Stimulated activated CD8-positive, alpha-beta memory T cell treated with anti-CD3 and anti-CD28 coated beads, Interleukin-4, amount 100 ng/mL, for 48 hours (primary cell): ENCODE data around the gene RIMS1.
"Not testable (repeated sequence)": the region's sequence is repeated elsewhere in the genome, so short reads cannot be mapped to it uniquely, and the experiment has no call there.

Source experiments
- DNase-seq: peaks from one replicate; pipeline ENCODE4 v3.0.0-alpha.2; 2020

The RIMS1 gene

DNA sequence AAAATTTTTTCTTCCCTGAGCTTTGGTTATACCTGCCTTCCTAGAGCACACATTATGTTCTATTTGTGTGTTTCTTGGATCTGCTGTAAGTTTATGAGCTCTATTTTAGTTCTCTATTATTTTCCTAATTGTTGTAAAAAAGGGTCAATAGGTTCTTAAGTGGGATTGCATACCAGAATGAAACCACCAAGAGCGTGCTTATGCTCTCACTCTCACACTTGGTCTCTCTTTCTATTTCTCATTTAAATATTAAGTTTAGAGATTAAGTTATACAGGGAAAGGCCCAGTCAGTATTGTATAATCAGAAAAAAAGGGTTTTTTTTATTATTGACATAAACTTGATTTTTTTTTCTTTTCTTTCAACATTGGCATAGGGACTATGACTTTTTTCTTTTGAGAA lies 96.8 kb downstream of the RIMS1 start:
- DNase-seq, result no peak

DNA sequence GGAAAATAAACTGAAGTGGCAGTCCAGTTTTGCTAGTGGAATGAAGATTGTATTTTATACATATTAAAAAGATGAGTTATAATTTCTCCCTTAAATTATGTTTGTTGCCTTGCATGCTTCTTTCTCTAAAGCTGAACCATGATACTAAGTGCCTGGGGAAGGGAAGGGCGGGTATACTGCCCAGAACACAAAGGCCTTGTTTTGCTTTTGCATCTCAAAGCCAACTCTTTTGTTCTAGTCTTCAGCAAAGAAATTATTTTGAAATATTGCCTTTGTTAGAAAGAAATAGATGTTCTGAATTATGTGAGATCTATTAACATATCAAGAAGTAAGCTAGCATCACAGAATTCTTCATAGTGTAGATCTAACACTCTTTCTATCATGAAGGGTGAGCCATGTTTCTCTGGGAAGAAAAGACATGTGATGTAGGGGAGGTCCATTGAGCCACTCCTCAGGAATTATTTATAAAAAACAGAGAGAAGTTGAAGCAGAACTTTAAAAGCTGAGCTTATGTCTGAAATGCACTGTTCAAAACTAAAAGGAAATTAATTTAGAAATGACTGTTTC lies 108.4 kb downstream of the RIMS1 start:
- DNase-seq, result no peak

DNA sequence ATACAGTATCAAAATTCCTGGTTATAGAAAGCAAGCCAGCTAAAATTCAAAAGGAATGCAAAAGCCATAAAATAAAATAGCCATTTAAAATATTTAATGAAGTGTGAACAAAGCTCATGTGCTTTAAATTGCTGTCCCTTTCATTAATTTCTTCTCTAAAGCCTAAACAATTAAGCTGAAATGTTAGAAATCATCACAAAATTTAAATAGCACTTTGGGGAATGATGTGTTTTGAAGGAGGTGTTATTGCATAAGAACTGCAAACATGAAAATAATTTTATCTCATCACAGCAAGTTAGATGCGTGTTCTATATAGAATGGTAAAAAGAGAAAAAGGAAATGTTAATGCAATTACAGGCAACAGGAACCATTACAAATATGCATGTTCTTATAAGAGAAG lies 111.0 kb downstream of the RIMS1 start:
- DNase-seq, result no peak

DNA sequence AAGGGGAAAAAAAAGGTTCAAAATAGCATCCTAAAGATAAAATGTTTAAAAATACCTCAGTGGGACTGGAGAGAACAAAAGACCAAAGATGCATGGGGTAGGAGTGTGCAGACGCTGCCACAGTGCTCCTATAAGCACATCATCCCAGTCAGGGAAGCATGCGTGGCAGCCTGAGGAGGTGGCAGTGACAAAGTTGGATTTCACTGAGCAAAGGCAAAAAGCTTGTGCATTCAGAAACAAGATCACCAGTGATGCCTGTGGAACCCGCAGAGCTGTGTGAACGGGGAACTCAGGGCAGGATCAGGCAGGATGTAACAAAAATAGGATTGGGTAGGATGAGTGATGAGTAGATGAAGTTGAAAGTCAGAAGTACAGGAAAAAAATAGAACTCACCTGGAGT lies 116.1 kb downstream of the RIMS1 start:
- DNase-seq, result no peak

DNA sequence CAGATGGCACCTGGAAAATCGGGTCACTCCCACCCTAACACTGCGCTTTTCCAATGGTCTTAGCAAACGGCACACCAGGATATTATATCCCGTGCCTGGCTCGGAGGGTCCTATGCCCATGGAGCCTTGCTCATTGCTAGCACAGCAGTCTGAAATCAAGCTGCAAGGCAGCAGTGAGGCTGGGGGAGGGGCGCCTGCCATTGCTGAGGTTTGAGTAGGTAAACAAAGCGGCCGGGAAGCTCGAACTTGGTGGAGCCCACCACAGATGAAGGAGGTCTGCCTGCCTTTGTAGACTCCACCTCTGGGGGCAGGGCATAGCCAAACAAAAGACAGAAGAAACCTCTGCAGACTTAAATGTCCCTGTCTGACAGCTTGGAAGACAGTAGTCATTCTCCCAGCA lies 120.2 kb downstream of the RIMS1 start:
- not testable (repeated sequence) for DNase-seq

DNA sequence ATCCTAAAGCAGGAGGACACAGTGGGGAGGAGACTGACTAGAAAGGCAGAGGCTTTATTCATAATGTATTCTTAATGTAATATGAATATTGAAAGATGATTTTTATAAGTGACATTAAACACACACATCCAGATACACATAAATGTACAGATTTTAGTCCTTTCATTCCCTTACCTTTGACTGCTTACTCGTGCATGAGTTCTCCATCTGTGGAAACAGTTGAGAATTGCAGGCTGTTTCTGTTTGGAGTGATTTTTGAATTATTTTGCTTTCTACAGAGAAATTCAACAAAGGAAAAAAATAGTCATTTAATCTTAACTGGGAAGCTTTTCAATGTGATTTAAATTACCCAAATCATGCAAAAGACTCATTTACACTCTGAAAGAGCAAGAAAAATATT lies 136.5 kb downstream of the RIMS1 start:
- no peak for DNase-seq

DNA sequence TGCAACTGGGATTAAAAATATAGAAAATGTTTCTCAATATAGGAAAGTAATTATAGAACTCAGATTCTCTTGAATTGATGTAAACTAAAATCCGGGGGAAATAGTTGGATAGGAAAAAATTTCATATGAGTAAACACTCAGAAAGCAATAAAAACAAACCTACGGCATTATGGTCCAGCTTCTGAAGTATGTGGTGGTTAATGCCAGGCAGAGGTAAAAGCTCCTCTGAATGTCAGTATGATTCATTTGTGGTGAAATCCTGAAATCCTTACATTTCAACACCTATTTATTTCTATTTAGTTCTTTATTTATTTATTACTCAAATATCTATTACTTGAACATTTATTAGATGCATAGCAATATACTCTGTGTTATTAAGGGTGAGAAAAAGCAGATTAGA lies 145.1 kb downstream of the RIMS1 start:
- DNase-seq, result no peak

DNA sequence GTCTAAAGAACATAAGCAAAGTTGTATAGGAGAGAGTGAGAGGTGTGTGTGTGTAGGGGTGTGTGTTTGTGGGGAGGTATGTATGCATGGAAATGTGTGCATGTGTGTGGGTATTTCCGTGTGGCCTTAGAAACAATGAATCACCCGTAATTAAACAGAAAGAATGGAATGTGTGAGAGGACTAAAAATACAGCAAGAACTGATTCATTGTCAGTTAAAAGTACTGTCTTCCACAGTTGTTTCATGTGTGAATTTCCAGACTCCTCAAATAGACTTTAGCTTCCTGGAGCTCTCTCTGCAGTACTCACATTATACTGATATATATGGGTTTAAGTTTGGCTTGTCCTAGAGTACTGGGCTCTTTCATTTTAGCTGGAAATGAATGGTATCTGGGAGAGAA lies 145.7 kb downstream of the RIMS1 start:
- no peak for DNase-seq

DNA sequence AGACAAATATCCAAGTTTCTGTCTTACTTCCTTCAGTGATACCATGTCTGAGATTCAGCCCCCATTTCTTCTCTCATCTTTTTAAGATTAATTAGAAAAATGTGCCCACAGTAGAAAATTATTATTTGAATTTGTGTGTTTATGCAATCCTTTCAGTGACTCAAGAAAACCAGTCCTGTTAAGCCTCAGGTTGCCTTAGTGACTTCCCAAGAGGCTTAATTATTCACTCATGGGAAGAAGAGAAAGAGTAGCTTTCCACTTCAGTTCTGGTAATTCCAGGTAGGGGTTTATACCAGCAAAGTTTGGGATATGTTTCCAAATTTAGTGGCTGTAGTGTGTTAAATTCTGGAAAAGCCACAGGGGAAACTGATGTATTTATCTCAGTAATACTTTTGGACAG lies 149.1 kb downstream of the RIMS1 start:
- DNase-seq, result no peak

DNA sequence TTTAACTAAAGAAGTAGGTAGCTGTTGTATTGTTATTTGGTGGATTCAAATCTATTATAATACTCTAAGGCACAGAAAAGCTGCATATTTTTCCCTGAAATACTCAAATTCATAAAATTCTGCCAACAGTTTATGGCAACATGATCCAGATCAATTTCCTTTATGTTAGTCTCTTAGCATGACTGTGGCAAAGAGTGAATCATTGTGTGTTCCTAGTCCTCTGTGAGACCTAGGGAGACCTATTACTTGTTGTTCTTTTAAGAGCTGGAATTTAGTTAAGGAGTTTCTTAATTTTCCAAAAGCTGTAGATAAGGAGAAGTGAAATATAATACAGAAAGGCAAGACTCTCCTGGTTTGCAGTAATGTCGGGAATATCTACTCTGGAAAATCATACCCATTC lies 149.6 kb downstream of the RIMS1 start:
- DNase-seq, result no peak

DNA sequence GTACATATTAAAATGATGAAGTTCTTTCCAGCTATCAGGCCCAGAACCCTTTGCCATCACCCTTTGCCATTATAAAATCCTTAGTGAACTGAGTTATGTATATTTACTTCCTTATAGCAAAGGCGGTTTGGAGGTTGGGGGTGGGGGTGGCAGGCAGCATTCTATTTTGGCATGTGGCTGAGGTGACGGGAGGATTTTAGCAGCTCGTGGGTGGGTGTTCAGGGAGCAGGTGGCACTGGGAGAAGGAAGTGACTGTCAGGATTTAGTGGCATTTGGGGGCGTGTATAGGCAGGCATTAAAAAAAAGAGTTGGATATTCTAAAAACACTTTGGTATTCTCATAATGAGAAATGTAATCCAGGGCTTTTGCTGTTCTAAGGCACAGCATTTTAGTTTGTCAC lies 150.7 kb downstream of the RIMS1 start:
- no peak for DNase-seq

DNA sequence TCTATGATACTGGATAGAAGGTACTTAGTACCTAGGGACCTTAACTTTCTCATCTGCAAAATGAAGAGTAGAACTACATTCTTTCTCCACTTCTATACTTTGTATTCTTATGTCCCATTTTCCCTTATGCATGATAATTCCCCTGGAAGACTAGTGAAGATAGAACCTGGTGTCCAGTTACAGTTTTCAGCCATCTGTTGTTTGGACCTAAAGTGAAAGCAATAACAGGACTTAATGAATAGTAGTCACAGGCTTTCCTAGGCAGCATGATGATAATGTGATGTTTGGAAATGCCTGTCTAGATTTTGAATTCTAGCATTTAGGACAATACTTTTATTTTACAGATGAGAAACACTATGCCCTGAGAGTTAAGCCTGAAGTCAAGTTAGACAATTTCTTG lies 153.8 kb downstream of the RIMS1 start:
- no peak for DNase-seq

DNA sequence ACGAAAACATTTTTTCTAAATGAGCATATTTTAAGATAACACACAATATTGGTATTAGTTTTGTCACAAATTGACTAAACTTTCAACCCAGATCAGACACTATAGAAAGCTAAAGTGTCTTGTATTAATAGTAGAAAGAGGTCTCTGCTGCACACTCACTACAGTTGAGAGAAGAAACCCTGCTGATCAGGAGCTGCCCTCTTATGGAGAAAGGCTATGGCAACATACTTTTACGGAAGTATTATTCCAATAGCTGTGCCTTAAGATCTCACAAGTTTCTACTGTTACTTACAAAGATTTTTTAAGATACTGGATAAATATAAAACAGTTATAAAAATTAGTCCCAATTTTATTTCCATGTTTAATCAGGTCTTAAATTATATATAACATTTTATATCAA lies 155.7 kb downstream of the RIMS1 start:
- no peak for DNase-seq

DNA sequence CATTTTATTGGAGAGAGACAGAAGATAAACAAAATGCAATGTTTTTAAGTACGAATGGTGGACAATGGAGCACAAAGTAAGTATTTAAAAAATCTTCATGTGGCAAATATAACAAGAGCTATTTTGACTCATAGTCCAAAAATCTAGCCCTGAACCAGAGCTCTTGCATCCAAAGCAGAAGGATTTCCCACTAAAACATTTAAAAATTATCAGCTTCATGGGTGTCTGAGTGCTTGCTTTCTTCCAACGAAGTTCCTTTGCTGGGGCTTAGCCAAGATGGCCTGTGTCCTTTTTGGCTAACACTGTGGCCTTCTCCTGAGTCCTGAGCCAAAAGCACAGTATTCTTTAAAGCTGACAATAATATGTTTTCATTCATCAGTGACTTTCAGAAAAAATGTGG lies 161.7 kb downstream of the RIMS1 start:
- DNase-seq, result no peak

DNA sequence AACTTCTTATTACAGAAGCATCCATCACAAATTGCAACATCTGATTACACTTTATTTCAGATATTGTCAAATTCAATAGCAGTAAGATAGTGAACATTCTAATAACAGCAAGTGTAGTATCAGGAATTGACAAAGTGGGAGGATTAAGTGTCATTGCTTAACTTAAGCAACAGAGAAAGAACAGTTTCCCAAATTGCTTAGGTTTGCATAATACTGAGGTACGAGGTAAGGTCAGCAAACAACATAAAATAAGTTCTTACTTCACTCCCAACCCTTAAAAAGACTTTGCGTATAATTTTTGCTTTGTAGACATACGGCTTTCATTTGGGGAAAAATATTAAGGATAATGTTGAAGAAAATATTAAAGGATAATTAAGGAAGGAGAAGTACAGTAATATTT lies 163.0 kb downstream of the RIMS1 start:
- no peak for DNase-seq

DNA sequence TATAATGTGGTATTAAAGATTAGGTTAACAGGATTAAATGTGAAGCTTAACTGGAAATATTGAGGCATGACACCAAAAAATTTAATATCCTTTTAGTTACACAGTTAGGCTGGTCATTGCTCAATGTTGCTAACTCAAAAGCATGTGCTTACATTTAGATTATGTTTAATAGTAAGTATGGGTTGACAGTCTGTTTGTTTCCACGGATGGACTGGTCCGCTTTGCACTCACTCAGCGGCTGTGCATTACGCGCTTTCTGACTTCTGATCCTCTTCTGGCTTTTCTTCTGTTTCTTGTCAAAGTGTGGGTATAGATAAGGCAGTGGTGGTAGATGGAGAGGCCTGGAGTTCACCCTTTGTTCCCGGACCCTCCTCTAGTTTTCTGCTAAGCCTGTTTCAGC lies 174.9 kb downstream of the RIMS1 start:
- no peak for DNase-seq

DNA sequence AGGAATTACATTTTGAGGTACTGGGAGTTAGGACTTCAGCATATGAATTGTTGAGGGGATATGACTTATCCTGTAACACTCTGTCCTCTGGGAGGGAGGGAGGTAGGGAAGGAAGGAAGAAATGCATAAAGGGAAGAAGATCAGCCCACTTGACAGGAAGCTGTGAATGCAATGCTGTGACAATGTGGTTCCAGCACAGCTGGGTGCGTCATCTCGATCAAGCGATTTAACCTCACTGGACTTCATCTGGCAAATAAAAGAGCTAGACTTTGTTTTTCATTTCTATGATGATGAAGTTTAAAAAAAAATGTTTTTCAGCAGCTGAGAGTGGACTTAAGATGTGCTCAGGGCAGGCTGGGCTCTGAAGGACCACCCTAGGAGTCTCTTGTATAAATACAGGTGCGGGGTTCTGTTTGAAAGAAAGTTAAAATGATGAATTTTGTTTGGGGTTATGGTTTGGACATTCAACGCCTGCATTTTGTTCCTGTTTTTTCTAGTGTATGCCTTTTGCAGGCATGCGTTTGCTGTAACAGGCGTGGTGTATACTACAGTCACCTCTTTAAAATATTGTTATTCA lies 178.1 kb downstream of the RIMS1 start:
- no peak for DNase-seq

DNA sequence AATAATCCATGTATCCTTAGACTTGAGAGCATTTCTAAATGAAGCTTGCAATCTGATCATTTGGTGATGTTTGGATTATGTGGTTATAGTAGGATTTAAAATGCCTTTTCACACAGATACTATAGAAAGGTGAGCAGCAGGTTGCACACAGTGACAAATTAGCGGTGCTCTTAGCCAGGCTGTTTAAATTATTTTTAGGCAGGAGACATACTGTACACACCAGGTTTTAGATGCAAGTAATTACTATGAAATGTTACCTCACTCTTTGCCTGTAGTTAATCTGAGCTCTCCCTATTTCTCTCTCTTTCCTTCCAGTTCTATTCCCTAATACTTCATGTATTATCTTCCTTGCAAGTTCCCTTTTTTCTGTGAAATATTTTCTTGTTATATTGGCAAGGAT lies 191.7 kb downstream of the RIMS1 start:
- DNase-seq, result no peak

DNA sequence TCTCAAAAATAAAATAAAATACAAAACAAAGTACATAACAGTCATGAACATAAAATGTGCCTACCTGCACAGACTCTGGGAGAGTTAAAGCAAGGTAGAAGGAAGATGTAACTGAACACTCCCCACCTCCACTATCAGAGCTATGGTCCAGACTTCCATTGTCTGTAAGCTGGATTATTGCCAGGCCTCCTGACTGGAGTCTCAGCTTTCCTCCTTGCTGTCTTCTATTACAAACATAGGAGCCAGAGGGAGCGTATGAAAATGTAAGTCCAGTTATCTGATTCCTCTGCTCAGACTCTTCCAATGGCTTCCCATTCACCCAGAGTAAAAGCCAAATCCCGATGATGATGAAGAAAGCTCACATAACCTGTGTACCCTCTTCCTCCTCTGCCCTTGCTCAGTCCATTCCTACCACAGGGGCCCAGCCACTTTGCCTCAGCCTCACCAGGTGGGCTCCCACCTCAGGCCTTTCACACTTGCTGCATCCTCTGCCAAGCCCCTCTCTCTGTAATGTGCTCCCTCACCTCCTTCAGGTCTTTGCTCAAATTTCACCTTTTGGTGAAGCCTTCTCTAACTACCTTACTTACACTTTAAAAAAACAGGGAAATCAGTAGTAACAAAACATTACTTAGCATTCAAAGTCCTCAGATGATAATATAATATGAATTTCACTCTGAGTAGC lies 194.1 kb downstream of the RIMS1 start:
- DNase-seq, result no peak

DNA sequence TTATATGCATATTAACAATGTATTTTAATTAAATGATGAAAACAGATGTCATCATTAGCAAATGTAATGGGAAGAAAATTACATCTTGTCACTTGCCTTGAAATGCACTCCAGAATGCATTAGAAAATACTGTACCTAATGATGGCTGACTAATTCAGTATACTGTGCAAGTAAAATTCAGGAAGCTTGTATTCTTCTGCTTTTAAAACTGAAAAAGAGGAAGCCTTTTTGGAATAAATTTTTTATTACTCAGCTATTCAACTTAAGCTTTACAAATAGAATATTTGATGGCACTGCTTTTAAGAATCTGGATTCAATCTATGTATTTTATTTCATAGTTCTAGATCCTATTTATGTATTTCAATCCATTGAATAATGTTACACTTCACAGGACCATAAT lies 195.5 kb downstream of the RIMS1 start:
- DNase-seq, result no peak

DNA sequence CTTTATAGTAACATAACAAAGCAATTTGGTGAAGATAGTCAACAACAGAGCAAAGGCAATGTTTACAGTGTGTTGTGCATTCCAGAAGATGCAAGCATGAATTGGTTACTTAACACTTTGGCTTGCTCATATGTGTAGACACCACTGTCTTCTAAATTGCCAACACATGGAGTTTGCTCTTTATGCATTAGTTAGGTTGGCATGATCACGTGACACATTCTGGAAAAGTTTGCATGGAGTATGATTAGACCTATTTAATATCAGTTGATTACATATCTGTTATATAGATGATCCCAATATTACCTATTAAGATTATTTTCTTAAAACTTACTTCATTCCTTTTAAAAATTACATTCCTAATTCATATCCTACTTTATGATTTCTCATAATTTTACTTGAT lies 197.6 kb downstream of the RIMS1 start:
- no peak for DNase-seq

DNA sequence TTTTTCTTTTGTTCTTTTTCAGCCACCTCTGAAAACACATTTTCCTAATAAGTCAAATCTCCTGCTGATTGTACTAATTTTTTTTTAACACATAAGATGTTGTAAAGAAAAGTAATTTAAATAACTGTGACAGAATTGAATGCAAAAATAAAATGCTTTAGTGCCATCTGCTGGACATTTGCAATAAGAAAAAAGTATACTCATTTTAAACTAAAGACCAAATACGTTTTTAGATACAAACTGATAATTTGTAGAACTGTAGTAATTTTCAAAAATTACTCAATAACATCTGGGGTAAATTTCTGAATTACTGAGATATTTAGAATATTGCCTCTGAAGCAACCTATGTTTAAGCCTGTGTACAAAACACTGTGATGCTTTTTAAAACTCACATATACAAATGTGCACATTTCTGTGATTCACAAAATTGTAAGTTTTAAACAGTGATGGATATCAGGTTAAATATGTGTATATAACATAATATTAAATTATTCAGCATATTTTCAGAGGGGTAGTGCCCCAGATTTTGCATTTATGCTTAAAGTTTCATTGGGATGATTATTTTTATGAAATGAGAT lies 198.7 kb downstream of the RIMS1 start:
- DNase-seq, result no peak

DNA sequence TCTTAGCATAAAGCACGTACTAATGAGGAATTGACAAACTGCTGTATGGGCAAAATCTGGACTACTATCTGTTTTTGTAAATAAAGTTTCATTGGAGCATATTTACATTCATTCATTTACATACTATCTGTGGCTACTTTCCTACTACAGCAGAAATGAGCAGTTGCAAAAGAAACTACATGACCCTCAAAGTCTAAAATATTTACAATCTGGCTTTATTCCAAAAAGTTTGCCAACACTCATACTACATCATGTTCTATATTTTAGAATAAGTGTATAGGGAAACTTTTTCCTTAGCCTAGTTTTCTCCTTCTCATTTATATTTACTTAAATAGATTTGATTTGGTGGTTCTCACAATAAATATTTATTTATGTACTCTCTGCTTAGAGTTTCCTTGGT lies 208.2 kb downstream of the RIMS1 start:
- no peak for DNase-seq

DNA sequence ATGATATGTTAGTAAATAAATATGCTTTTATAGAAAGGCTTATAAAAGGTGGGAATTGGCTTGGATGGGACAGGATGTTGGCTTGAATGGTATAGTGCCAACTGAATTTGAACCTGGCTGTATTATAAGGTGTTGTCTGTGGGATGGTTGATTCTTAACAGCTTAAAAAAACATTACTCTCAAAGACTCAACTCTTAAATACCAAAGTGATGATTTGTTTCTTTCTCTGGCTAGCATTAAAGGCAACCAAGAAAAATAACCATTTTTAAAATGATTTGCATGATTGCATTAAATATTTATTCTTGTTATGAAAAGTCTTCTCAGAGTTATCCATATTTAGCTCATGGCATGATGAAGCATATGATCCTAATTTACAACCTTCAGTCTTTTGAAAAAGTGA lies 216.2 kb downstream of the RIMS1 start:
- no peak for DNase-seq

DNA sequence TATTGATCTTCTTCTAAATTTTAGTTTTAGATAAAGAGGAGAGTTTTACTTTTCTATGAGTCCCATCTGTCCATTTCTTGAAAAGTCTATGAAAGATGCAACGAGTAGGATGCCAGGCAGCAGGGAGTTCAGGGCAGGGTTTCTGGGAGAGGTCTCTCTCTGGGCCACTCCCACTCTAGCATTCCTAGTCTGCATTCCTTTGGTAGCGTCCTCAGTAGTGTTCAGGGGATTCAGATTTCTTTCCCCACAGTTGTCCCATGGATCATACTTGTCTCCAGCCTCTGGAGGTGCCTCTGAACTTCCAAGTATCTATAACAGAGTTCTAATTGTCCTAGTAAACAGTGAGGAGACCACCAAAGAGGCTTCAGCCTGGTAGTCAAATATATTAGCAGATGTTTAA lies 225.3 kb downstream of the RIMS1 start:
- no peak for DNase-seq
